HL-60 (cell line): Measurements from ENCODE around the gene GRAMD2B.

ENCODE experiments used
- CTCF ChIP-seq: IDR thresholded peaks from one replicate; pipeline ENCODE4 v1.5.1; 2011; ENCODE audit warnings: low read length, control low read depth, inconsistent platforms; ENCODE audit not compliant: insufficient read depth
- REST ChIP-seq: IDR thresholded peaks from 2 replicates; pipeline ENCODE4 v1.6.1; 2012; ENCODE audit warnings: low read depth; ENCODE audit not compliant: insufficient replicate concordance

DNA sequence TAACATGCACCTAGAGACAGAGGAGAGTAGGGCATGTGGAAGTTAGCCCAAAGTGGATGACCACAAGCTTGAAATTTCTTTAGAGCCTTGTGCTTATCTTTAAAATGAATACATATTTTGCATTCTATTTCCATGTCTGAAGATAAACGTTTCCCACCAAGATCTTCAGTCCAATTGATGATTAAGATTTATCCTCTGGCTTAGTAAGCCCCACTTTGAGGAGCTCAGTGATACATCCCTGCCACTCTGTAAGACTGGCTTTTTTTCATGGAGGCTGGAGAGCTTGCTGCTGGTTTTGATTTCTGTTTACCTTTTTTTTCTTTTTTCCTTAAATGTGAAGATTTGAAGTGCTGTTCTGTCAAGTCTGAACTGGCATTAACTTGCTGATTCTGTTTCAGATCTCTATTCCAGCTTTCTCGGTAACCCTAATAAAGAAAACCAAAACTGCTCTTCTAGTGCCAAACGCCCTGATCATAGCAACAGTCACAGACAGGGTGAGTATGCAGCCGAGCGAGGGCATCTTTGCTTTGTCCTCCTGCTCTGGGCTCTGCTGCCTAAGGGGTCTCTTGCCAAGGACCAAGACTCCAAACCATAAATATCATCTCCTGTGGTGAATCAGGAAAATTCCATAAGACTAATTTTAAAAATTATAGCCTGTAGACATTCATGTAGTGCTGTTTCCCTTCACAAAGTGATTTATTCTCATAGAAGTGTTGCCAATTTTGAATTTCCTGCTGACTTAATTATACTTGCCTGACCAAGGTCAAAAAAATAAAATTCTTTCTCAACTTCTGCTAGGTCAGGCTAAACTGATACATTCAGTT is 54.3 kb downstream of the GRAMD2B start:
- TF ChIP-seq CTCF (no peak), REST (no peak)
